Activated CD8-positive, alpha-beta T cell treated with anti-CD3 and anti-CD28 coated beads for 36 hours (primary cell): Measurements from ENCODE around the gene JAG1. TPM values are rescaled to one million over a fixed set of nuclear protein-coding genes. Genes with fewer than 3 reads are reported as not detected.

Source experiments
- ATAC-seq: fragments of 200-7000 bp; cut with Tn5 transposase; one replicate; pipeline ENCODE4 v1.10.0; 2021; ENCODE audit warnings: mild to moderate bottlenecking, moderate library complexity
- CTCF ChIA-PET: fragments of 350-600 bp; sonication (Branson Sonifier 250); formaldehyde crosslinking; loops from one replicate; lab custom pipeline; 2021; ENCODE audit warnings: antibody characterized with exemption; lab: Charles Lee
- POLR2A ChIA-PET: fragments of 350-600 bp; sonication (Branson Sonifier 250); formaldehyde crosslinking; loops from one replicate; lab custom pipeline; 2021; ENCODE audit warnings: antibody characterized with exemption; lab: Charles Lee
- DNase-seq: peaks from one replicate; pipeline ENCODE4 v3.0.0-alpha.2; 2020
- H3K27ac Mint-ChIP-seq: one replicate; pipeline ENCODE4 v1.8.0; 2021; ENCODE audit warnings: mild to moderate bottlenecking, mixed read lengths
- H3K27me3 Mint-ChIP-seq: one replicate; pipeline ENCODE4 v1.8.0; 2021; ENCODE audit warnings: mixed read lengths
- H3K36me3 Mint-ChIP-seq: one replicate; pipeline ENCODE4 v1.8.0; 2021; ENCODE audit warnings: low read depth, mixed read lengths
- H3K4me1 Mint-ChIP-seq: one replicate; pipeline ENCODE4 v1.8.0; 2021; ENCODE audit warnings: low read depth, mixed read lengths
- H3K4me3 Mint-ChIP-seq: one replicate; pipeline ENCODE4 v1.8.0; 2021; ENCODE audit warnings: mild to moderate bottlenecking, moderate library complexity, mixed read lengths
- H3K9me3 Mint-ChIP-seq: one replicate; pipeline ENCODE4 v1.8.0; 2021; ENCODE audit warnings: mixed read lengths
- CTCF ChIP-seq: fragments of 200-600 bp; IDR thresholded peaks from one replicate; pipeline ENCODE4 v1.8.0; 2022; ENCODE audit warnings: antibody characterized with exemption, mild to moderate bottlenecking
- intact Hi-C: fragments of 100-400 bp; cut with micrococcal nuclease; formaldehyde crosslinking; loops from one replicate; pipeline ENCODE4 v1.10.0; 2022
- total RNA-seq, 2 experiments: library from RNA; stranded (reverse); gene quantifications; one replicate each; pipeline ENCODE4 v1.2.3, GENCODE V29; 2021

The JAG1 gene
- total RNA-seq, 2 experiments from 2014 or later: 0.41 to 0.58 TPM

- H3K4me3 Mint-ChIP-seq: peak overlapping the region; percentile 75
- H3K4me1 Mint-ChIP-seq: peaks cover 21% of the 10 kb centered on the region
- CTCF ChIA-PET: interaction anchor here (1.2 kb wide), 1 partner anchor 17 kb away, joined by 3 read pairs; no protein-coding TSS in a partner anchor
- no peaks in the 10 kb centered on the region for H3K36me3 Mint-ChIP-seq
- H3K27me3 Mint-ChIP-seq: peaks cover 61% of the 10 kb centered on the region
- DNase-seq (peak; percentile 28), ATAC-seq (no peak)
- H3K27ac Mint-ChIP-seq: no peak overlapping the region
- no peak for TF ChIP-seq CTCF
- H3K9me3 Mint-ChIP-seq: no peaks in the 10 kb centered on the region
- POLR2A ChIA-PET: no interaction called here
- intact Hi-C loops: loop anchor here (5.0 kb wide), 2 partner anchors 121 to 241 kb away; partner anchors contain the start of gene MKKS
Measured at GRCh38 chr20:10673176-10673841, 490 bp downstream of the JAG1 start.

GRCh38 chr20:10672624-10673127 is 1.1 kb downstream of the JAG1 start:
- Mint-ChIP-seq H3K4me1 (peaks cover 21% of the 10 kb centered on the region), H3K27me3 (peaks cover 59% of the 10 kb centered on the region), H3K36me3 (no peaks in the 10 kb centered on the region), H3K27ac (no peak overlapping the region), H3K9me3 (no peaks in the 10 kb centered on the region), H3K4me3 (peak overlapping the region; percentile 75)
- no peak for TF ChIP-seq CTCF
- peak; percentile 11 for ATAC-seq
- POLR2A ChIA-PET: no interaction called here
- DNase-seq: peak; percentile 77
- CTCF ChIA-PET: interaction anchor here (2.0 kb wide), 1 partner anchor 24 kb away, joined by 6 read pairs; no protein-coding TSS in a partner anchor
- intact Hi-C loops: loop anchor here (5.0 kb wide), 2 partner anchors 120 to 240 kb away; partner anchors contain the start of gene MKKS

GRCh38 chr20:10671919-10672623 is 1.7 kb downstream of the JAG1 start:
- POLR2A ChIA-PET: no interaction called here
- peak; percentile 43 for DNase-seq

GRCh38 chr20:10671221-10671918 is 2.4 kb downstream of the JAG1 start:
- no peaks in the 10 kb centered on the region for H3K36me3 Mint-ChIP-seq
- DNase-seq (peak; percentile 68), ATAC-seq (peak; percentile 58)
- H3K4me3 Mint-ChIP-seq: no peak overlapping the region
- H3K4me1 Mint-ChIP-seq: peaks cover 21% of the 10 kb centered on the region
- intact Hi-C loops: loop anchor here (5.0 kb wide), 2 partner anchors 119 to 239 kb away; partner anchors contain the start of gene MKKS
- peaks cover 51% of the 10 kb centered on the region for H3K27me3 Mint-ChIP-seq
- H3K27ac Mint-ChIP-seq: no peak overlapping the region
- CTCF ChIA-PET: interaction anchor here (0.6 to 2.0 kb wide), 5 partner anchors 12 to 156 kb away, joined by 3 to 6 read pairs (median 3); no protein-coding TSS in a partner anchor
- no peak for TF ChIP-seq CTCF
- POLR2A ChIA-PET: no interaction called here
- no peaks in the 10 kb centered on the region for H3K9me3 Mint-ChIP-seq

More at GRCh38 chr20:10671919-10672623, 1.7 kb downstream of the JAG1 start:
- no peak overlapping the region for H3K27ac Mint-ChIP-seq
- no peaks in the 10 kb centered on the region for H3K36me3 Mint-ChIP-seq
- CTCF ChIA-PET: interaction anchor here (0.6 to 2.0 kb wide), 3 partner anchors 11 to 157 kb away, joined by 3 to 6 read pairs (median 3); no protein-coding TSS in a partner anchor
- no peak for TF ChIP-seq CTCF
- no peak for ATAC-seq
- intact Hi-C loops: loop anchor here (5.0 kb wide), 2 partner anchors 120 to 240 kb away; partner anchors contain the start of gene MKKS
- H3K4me3 Mint-ChIP-seq: peak overlapping the region; percentile 75
- H3K4me1 Mint-ChIP-seq: peaks cover 21% of the 10 kb centered on the region
- H3K27me3 Mint-ChIP-seq: peaks cover 56% of the 10 kb centered on the region
- no peaks in the 10 kb centered on the region for H3K9me3 Mint-ChIP-seq
